Kidney (tissue), 14 donors: ENCODE measurements around the gene NEDD4L. TPM values are rescaled to one million over a fixed set of nuclear protein-coding genes. Genes with fewer than 3 reads are reported as not detected.

ENCODE experiments used
- DNase-seq, 5 donors: peaks; one replicate each; pipeline ENCODE4 v3.0.0-alpha.2; 2013 to 2020
- FAIRE-seq: peaks from 2 replicates; lab custom pipeline; 2012; peaks lifted over from hg19 to GRCh38; lab: Jason Lieb, UNC
- H3K27ac ChIP-seq, 2 donors: one replicate each; pipeline ENCODE4 v1.7.0; 2013; ENCODE audit warnings: low read depth in 2 of 2, low read length in 2 of 2, inconsistent platforms in 1 of 2
- H3K27me3 ChIP-seq: one replicate; pipeline ENCODE4 v1.7.1; 2013; ENCODE audit warnings: low read length, inconsistent platforms; ENCODE audit not compliant: control insufficient read depth, insufficient read depth
- H3K36me3 ChIP-seq, 3 donors: one replicate each; pipeline versions ENCODE4 v1.7.0 to v1.7.1; 2013; ENCODE audit warnings: low read length in 3 of 3, control low read depth in 1 of 3, inconsistent platforms in 1 of 3; ENCODE audit not compliant: insufficient read depth in 3 of 3, control insufficient read depth in 2 of 3
- H3K4me1 ChIP-seq, 3 donors: one replicate each; pipeline versions ENCODE4 v1.7.0 to v1.7.1; 2013; ENCODE audit warnings: low read length in 3 of 3, inconsistent platforms in 1 of 3, low read depth in 1 of 3; ENCODE audit not compliant: control insufficient read depth in 2 of 3, insufficient read depth in 2 of 3
- H3K4me3 ChIP-seq, 3 donors: one replicate each; pipeline versions ENCODE4 v1.7.0 to v1.8.1; 2013; ENCODE audit warnings: low read length in 3 of 3, control low read depth in 1 of 3, inconsistent platforms in 1 of 3
- H3K9ac ChIP-seq, 3 donors: one replicate each; pipeline versions ENCODE4 v1.7.0 to v1.7.1; 2013; ENCODE audit warnings: low read length in 3 of 3, control low read depth in 1 of 3, inconsistent platforms in 1 of 3
- H3K9me3 ChIP-seq, 3 donors: one replicate each; pipeline versions ENCODE4 v1.7.0 to v1.7.1; 2013; ENCODE audit warnings: low read length in 3 of 3, control low read depth in 1 of 3, inconsistent platforms in 1 of 3; ENCODE audit not compliant: control insufficient read depth in 2 of 3, insufficient read depth in 1 of 3
- CTCF ChIP-seq: IDR thresholded peaks from 3 replicates; pipeline ENCODE4 v1.5.1; 2012; ENCODE audit warnings: mild to moderate bottlenecking, moderate library complexity, borderline replicate concordance; ENCODE audit not compliant: insufficient read depth; ENCODE audit errors: extremely low read depth
- intact Hi-C: fragments of 100-400 bp; cut with DNase I; formaldehyde crosslinking; loops from one replicate; pipeline ENCODE4 v1.11.1; 2022
- polyA plus RNA-seq: library from polyadenylated mRNA; stranded (reverse); fragments of 350-450 nt; fragmentation: Illumina TruSeq; extraction: RNeasy Lipid Tissue Mini Kit (QIAGEN cat#74804); gene quantifications from one replicate; pipeline ENCODE4 v1.2.3, GENCODE V29; 2014; ENCODE audit warnings: low read depth, low replicate concordance; ENCODE audit not compliant: insufficient read depth
- total RNA-seq: library from RNA; stranded (reverse); fragmentation: NEBNext Ultra II Directional; extraction: Animal tissue kit (Norgen Biotek cat#: 25700); gene quantifications from one replicate; pipeline ENCODE4 v1.2.1, GENCODE V29; 2021
- donor health status: control.
- donor health status: control.
- donor health status: control.
- donor health status: control.
- donor health status: control.
- donor health status: DM: yes; HTN: yes; CAD: no.
- donor health status: Normal renal cell carcinoma (clear cell type).

Gene NEDD4L
- total and polyA plus RNA-seq, 2 donors from 2014 or later = 90.8 to 95.7 TPM

- H3K4me3 ChIP-seq = no peak overlapping the region
- intact Hi-C loops = no loop called here
- FAIRE-seq (no peak), DNase-seq (no peak)
- no peaks in the 10 kb centered on the region for H3K9me3 ChIP-seq
- TF ChIP-seq CTCF = no peak
- H3K27me3 ChIP-seq = no peaks in the 10 kb centered on the region
- no peak overlapping the region for H3K27ac ChIP-seq
- H3K36me3 ChIP-seq = no peaks in the 10 kb centered on the region
- no peaks in the 10 kb centered on the region for H3K4me1 ChIP-seq
- H3K9ac ChIP-seq = no peak overlapping the region
Observed at GRCh38 chr18:58058720-58059119, 14.7 kb downstream of the NEDD4L start.

DNA sequence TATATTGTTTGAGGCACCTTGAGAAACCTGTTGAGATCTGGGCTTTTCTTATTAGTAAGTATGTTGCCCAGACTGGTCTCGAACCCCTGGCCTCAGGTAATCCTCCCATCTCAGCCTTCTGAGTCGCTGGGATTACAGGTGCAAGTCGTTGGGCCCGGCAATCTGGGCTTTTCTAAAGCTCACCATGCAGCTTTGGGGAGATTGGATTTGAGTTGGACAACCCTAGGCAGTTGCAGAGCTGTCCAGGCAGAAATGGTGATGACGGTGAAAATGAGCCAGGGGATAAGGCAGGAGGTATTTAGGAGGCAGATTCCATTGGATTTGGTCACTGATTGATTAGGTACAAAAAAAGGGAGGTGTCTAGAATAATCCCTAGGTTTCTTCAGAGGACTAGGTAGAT, 16.2 kb downstream of the NEDD4L start:
- Histone ChIP-seq H3K27me3 (no peaks in the 10 kb centered on the region), H3K4me1 (no peaks in the 10 kb centered on the region), H3K36me3 (no peaks in the 10 kb centered on the region), H3K27ac (no peak overlapping the region), H3K4me3 (no peak overlapping the region), H3K9ac (no peak overlapping the region), H3K9me3 (no peaks in the 10 kb centered on the region)
- no peak for TF ChIP-seq CTCF
- intact Hi-C loops = no loop called here
- no peak for DNase-seq
- FAIRE-seq = no peak

GRCh38 chr18:58061349-58061748, 17.3 kb downstream of the NEDD4L start:
- intact Hi-C loops = no loop called here
- Histone ChIP-seq H3K4me3 (no peak overlapping the region), H3K36me3 (no peaks in the 10 kb centered on the region), H3K9ac (no peak overlapping the region), H3K4me1 (no peaks in the 10 kb centered on the region), H3K27ac (no peak overlapping the region), H3K27me3 (no peaks in the 10 kb centered on the region), H3K9me3 (no peaks in the 10 kb centered on the region)
- DNase-seq = no peak
- no peak for FAIRE-seq
- no peak for TF ChIP-seq CTCF

DNA sequence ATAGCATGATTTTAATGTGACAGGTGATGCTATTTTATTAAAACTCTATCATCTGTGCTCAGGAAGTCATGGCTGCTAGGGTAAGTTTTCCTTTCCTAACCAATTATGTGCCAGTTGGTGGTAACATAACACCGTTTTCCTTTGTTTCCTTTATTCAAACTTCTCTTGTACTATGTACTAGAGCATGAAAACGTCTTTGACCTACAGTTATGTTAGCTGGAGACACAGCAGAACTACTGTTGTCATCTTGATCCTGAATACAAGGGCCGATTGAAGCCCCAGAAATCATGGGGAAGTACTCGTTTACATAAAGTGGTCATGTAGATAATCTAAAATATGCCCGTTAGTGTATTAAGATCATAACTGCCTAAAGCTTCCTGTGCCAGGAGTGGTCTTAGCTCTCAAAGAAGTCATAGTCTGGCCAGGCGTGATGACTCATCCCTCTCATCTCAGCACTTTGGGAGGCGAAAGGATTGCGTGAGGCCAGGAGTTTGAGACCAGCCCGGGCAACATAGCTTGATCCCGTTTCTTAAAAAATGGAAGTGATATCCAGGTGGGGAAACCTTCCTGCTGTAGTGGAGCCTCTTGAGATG, 20.5 kb downstream of the NEDD4L start:
- H3K9ac ChIP-seq = no peak overlapping the region
- intact Hi-C loops = no loop called here
- H3K9me3 ChIP-seq = no peaks in the 10 kb centered on the region
- FAIRE-seq (no peak), DNase-seq (no peak)
- H3K4me1 ChIP-seq = peaks cover 0 to 5% (median 0%) of the 10 kb centered on the region in 3 donors
- H3K27ac ChIP-seq = no peak overlapping the region
- H3K36me3 ChIP-seq = no peaks in the 10 kb centered on the region
- H3K4me3 ChIP-seq = no peak overlapping the region
- H3K27me3 ChIP-seq = no peaks in the 10 kb centered on the region
- no peak for TF ChIP-seq CTCF
